ENCODE measurements around the gene ZNF319. TPM values are rescaled to one million over a fixed set of nuclear protein-coding genes. Genes with fewer than 3 reads are reported as not detected.

ZNF319 gene
- total and polyA plus RNA-seq, 2 of the 8 experiments (the other 6 are each of a cell fraction or from before 2014, with no cell fraction given): 3.3 to 5.5 TPM

DNA sequence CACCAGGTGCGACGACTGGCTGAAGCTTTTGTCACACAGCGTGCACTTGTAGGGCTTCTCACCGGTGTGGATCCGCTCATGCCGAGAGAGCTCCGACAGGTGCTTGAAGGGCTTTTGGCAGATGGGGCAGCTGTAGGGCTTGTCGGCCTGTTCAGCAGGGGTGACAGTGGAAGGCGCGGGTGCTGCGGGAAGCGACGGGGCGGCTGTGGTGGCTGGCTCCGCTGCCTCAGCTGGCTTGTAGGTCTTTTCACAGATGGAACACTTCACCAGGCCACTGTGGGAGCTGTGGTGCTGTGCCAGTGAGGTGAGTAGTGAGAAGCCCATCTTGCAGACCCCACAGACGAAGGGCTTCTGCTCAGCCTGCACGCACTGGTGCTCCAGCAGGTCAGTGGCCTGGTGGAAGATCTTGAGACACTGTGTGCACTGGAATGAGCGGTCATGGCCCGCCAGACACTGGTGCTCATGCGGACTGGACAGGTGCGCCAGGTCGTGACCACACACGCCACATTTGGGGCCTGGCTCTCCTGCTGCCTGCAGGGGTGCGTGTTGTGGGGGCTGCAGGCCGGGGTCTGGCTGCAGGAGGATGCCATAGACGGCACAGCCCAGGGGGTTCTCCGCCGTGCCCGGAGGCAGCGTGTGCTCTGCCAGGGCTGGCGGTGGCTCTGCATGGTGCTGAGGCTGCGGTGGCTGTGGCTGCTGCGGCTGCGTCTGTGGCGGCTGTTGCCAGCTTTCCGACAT, 2.8 kb downstream of the ZNF319 start:
- H3K4me3 ChIP-seq (ENCODE audit: extremely low read depth in 1 of 4, insufficient read depth in 2 of 4, low read depth in 3 of 4, low read length in 4 of 4): no peak overlapping the region
- CTCF ChIA-PET (ENCODE audit: partially characterized antibody): interaction anchor here (0.9 to 26.3 kb wide), 8 partner anchors 11 to 222 kb away, joined by 3 to 305 read pairs (median 3); no protein-coding TSS in a partner anchor
- POLR2A ChIA-PET (ENCODE audit: partially characterized antibody): interaction anchor here (0.9 to 1.5 kb wide), 3 partner anchors 9 to 66 kb away, joined by 3 to 6 read pairs (median 5); no protein-coding TSS in a partner anchor
- H2BK12ac ChIP-seq (ENCODE audit: low read depth, low read length): no peak overlapping the region
- no peak overlapping the region for H2BK20ac ChIP-seq (ENCODE audit: low read length)
- no peak overlapping the region for H2AK5ac ChIP-seq (ENCODE audit: low read depth, low read length)
- H3K4me1 ChIP-seq (replicated peaks in 1 of 4; ENCODE audit: control insufficient read depth in 3 of 4, insufficient read depth in 4 of 4, low read length in 3 of 4): peaks cover 5 to 14% (median 9%) of the 10 kb centered on the region in 4 experiments; a peak in 6 of 7 replicates
- H4K5ac ChIP-seq (ENCODE audit: insufficient read length, low read depth, low read length): no peak overlapping the region
- H2AFZ ChIP-seq (ENCODE audit: low read length): no peak overlapping the region
- no peaks in the 10 kb centered on the region for H3K79me2 ChIP-seq (ENCODE audit: control insufficient read depth in 1 of 2, insufficient read depth in 2 of 2, low read length in 2 of 2)
- H3K18ac ChIP-seq (ENCODE audit: extremely low read depth, low read length): no peak overlapping the region
- FAIRE-seq (no peak), DNase-seq (ENCODE audit: low read depth in 1 of 2, low spot score in 2 of 2) (no peak)
- no peak overlapping the region for H3K14ac ChIP-seq (ENCODE audit: insufficient read length)
- no peak overlapping the region for H3K56ac ChIP-seq (replicated peaks; ENCODE audit: insufficient read length, low read depth, low read length)
- H3K27ac ChIP-seq (ENCODE audit: low read depth, low read length): no peak overlapping the region
- no peak overlapping the region for H3K4me2 ChIP-seq (ENCODE audit: insufficient read depth in 1 of 2, low read depth in 2 of 2, low read length in 2 of 2)
- no peak overlapping the region for H2BK5ac ChIP-seq (ENCODE audit: low read depth, low read length)
- WGBS, 2 experiments (ENCODE audit: extremely low coverage in 1 of 2, insufficient coverage in 1 of 2, insufficient read length in 1 of 2, insufficient replicate concordance in 2 of 2, low coverage in 1 of 2, low lambda C conversion rate in 2 of 2, missing lambda C conversion rate in 1 of 2): 93% methylated on average over 27 of the region's 36 CpGs; no CpG with 5 or more reads in 1 of the 2 experiments
- no peak overlapping the region for H3K23ac ChIP-seq (ENCODE audit: insufficient read length)
- H3K79me1 ChIP-seq (ENCODE audit: low read depth, low read length): no peaks in the 10 kb centered on the region
- H4K8ac ChIP-seq (ENCODE audit: extremely low read depth, insufficient read depth, low read length): no peak overlapping the region
- H2BK120ac ChIP-seq (replicated peaks; ENCODE audit: low read depth, low read length): no peak overlapping the region
- peaks cover 0 to 7% of the 10 kb centered on the region in 2 experiments for H4K20me1 ChIP-seq (replicated peaks in 1 of 2; ENCODE audit: control insufficient read depth in 1 of 2, insufficient read depth in 2 of 2, low read length in 2 of 2)
- H3K9me3 ChIP-seq (ENCODE audit: insufficient read depth in 2 of 2, low read depth in 1 of 2, low read length in 1 of 2): no peaks in the 10 kb centered on the region
- peaks cover 7% of the 10 kb centered on the region for H3K23me2 ChIP-seq (ENCODE audit: low read depth, low read length)
- TF ChIP-seq SIRT6 (IDR thresholded peaks at IDR 0.05; ENCODE audit: low read length): no peak
- H3K4ac ChIP-seq (replicated peaks; ENCODE audit: insufficient read length, low read depth, low read length): no peak overlapping the region
- H4K91ac ChIP-seq (replicated peaks; ENCODE audit: insufficient read length, low read length): no peak overlapping the region
- H3K27me3 ChIP-seq (replicated peaks in 1 of 4; ENCODE audit: control insufficient read depth in 3 of 4, extremely low read depth in 1 of 4, insufficient read depth in 3 of 4, low read length in 3 of 4): peaks cover 0 to 3% (median 0%) of the 10 kb centered on the region in 4 experiments; a peak in 2 of 7 replicates
- H3K9ac ChIP-seq (replicated peaks in 1 of 4; ENCODE audit: extremely low read depth in 1 of 4, low read depth in 3 of 4, low read length in 3 of 4): no peak overlapping the region
- peaks cover 0 to 12% (median 4%) of the 10 kb centered on the region in 4 experiments; a peak in 4 of 8 replicates for H3K36me3 ChIP-seq (ENCODE audit: control insufficient read depth in 2 of 4, insufficient read depth in 4 of 4, low read length in 3 of 4)
- H2BK15ac ChIP-seq (ENCODE audit: low read length): no peak overlapping the region
